ENCODE data around the gene ASCL2. TPM values are rescaled to one million over a fixed set of nuclear protein-coding genes. Genes with fewer than 3 reads are reported as not detected.

Gene ASCL2
- total RNA-seq, 4 donors from 2014 or later: not detected

- in situ Hi-C loops (cut with MboI; ENCODE audit: low sequenced_read_pairs in 4 of 4): no loop called here
- TF ChIP-seq CTCF (IDR thresholded peaks at IDR 0.05 in 4 of 5, conservative IDR thresholded peaks at IDR 0.05 in 1 of 5) (no peak), POLR2A (IDR thresholded peaks at IDR 0.05) (no peak)
- intact Hi-C loops (cut with DNase I; ENCODE audit: low total_unique reads): loop anchor here (5.0 to 10.0 kb wide), 4 partner anchors 69 to 586 kb away; partner anchors contain the start of gene CD81
- Histone ChIP-seq H3K4me3 (no peak overlapping the region), H3K9me3 (no peaks in the 10 kb centered on the region), H3K27ac (no peak overlapping the region), H3K36me3 (no peaks in the 10 kb centered on the region), H3K27me3 (no peaks in the 10 kb centered on the region), H3K4me1 (peaks cover 0 to 7% of the 10 kb centered on the region in 2 donors)
- ATAC-seq (no peak), DNase-seq (no peak)
Measured at GRCh38 chr11:2308713-2309112, 38.3 kb upstream of the ASCL2 start.

GRCh38 chr11:2307501-2308331, 37.3 kb upstream of the ASCL2 start:
- intact Hi-C loops (cut with DNase I; ENCODE audit: low total_unique reads): loop anchor here (5.0 to 10.0 kb wide), 4 partner anchors 70 to 587 kb away; partner anchors contain the start of gene CD81
- no peaks in the 10 kb centered on the region for H3K36me3 ChIP-seq
- H3K9me3 ChIP-seq: no peaks in the 10 kb centered on the region
- H3K27ac ChIP-seq: no peak overlapping the region
- H3K4me3 ChIP-seq: no peak overlapping the region
- no peak for ATAC-seq
- TF ChIP-seq POLR2A (IDR thresholded peaks at IDR 0.05) (no peak), CTCF (IDR thresholded peaks at IDR 0.05 in 4 of 5, conservative IDR thresholded peaks at IDR 0.05 in 1 of 5) (no peak)
- H3K27me3 ChIP-seq: no peaks in the 10 kb centered on the region
- DNase-seq: no peak
- H3K4me1 ChIP-seq: peaks cover 0 to 7% of the 10 kb centered on the region in 2 donors
- in situ Hi-C loops (cut with MboI; ENCODE audit: low sequenced_read_pairs in 4 of 4): no loop called here

GRCh38 chr11:2306877-2307500, 36.6 kb upstream of the ASCL2 start:
- Histone ChIP-seq H3K36me3 (no peaks in the 10 kb centered on the region), H3K4me3 (no peak overlapping the region), H3K4me1 (peaks cover 0 to 7% of the 10 kb centered on the region in 2 donors), H3K27ac (no peak overlapping the region), H3K27me3 (no peaks in the 10 kb centered on the region), H3K9me3 (no peaks in the 10 kb centered on the region)
- no peak for DNase-seq
- TF ChIP-seq CTCF (IDR thresholded peaks at IDR 0.05 in 4 of 5, conservative IDR thresholded peaks at IDR 0.05 in 1 of 5) (no peak), POLR2A (IDR thresholded peaks at IDR 0.05) (no peak)
- intact Hi-C loops (cut with DNase I; ENCODE audit: low total_unique reads) (loop anchor here (5.0 to 10.0 kb wide), 4 partner anchors 70 to 588 kb away; partner anchors contain the start of gene CD81), in situ Hi-C loops (cut with MboI; ENCODE audit: low sequenced_read_pairs in 4 of 4) (no loop called here)
- no peak for ATAC-seq

- no peak for ATAC-seq
- Histone ChIP-seq H3K27me3 (no peaks in the 10 kb centered on the region), H3K4me3 (no peak overlapping the region), H3K27ac (peak overlapping the region; percentile 26 to 68 (median 48)), H3K9me3 (no peaks in the 10 kb centered on the region), H3K4me1 (peaks cover 0 to 7% of the 10 kb centered on the region in 2 donors), H3K36me3 (no peaks in the 10 kb centered on the region)
- intact Hi-C loops (cut with DNase I; ENCODE audit: low total_unique reads): loop anchor here (5.0 to 10.0 kb wide), 4 partner anchors 71 to 588 kb away; partner anchors contain the start of gene CD81
- DNase-seq: no peak
- TF ChIP-seq CTCF (IDR thresholded peaks at IDR 0.05 in 4 of 5, conservative IDR thresholded peaks at IDR 0.05 in 1 of 5) (no peak), POLR2A (IDR thresholded peaks at IDR 0.05) (no peak)
- in situ Hi-C loops (cut with MboI; ENCODE audit: low sequenced_read_pairs in 4 of 4): no loop called here
Measured at GRCh38 chr11:2306452-2306823, 36.0 kb upstream of the ASCL2 start.

All from gastrocnemius medialis (tissue), 4 donors.